HG03108 (cell line): ENCODE measurements around the gene TCERG1L.

Source experiments
- ATAC-seq: cut with Tn5 transposase; IDR thresholded peaks from one replicate; pipeline ENCODE4 v1.9.1; 2021; ENCODE audit warnings: moderate library complexity; ENCODE audit not compliant: unreplicated experiment

The TCERG1L gene

DNA sequence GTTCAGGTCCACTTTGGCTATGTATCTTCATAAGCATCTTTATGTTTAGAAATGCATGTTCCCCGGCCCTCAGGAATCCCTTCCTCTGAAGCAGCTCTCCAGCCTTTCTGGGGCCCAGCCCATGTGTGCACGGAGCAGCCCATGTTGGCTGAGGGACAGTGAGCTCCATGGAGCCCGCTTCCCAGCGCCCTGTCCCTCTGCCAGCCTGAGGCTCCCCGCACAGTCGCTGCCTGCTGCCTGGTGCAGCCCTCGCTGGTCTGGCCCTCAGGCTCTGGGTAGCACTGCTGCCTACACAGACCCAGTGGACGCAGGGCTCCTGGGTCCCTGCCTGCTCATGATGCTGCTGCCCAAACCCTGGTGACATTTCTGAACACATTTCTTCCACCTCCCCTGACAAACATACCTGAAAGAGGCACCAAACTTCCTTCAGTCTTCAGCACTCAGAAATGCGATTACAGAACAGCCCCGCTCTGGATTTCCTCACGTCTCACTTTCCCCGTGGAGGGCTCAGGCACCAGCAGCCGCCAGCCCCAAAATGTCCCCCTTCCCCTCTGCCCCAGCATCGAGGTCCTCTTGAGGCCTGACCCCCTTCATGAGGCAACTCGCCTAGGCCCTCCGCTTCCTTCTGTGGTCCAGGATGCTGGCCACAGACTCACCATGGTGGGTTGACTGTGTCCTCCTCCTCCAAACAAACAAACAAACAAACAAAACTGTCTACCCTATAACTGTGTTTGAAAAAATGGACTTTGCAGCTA lies 5.0 kb upstream of the TCERG1L start:
- no peak for ATAC-seq

GRCh38 chr10:131315344-131315743 lies 3.8 kb upstream of the TCERG1L start:
- ATAC-seq = no peak

- no peak for ATAC-seq
These were observed 3.3 kb upstream of the TCERG1L start for GRCh38 chr10:131314799-131315198.

DNA sequence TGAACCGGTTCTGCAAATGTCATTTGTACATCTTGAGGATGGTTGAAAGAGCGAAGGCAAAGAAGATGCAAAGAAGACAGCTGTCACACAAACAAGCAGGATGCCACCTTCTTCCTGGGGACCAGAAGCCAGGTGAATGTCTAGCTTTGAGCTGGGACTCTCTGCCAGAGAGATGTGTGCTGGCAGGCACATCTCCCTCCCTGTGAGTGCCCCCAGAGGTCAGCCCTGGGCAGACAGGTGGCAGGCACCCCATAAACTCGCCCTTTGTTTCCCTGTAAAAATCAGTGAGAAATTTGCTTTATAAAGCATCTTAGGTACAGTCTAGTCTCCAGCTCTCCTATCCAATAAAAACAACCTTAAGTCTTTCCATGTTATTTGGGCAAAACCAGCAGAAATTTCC lies 2.6 kb upstream of the TCERG1L start:
- ATAC-seq = no peak

DNA sequence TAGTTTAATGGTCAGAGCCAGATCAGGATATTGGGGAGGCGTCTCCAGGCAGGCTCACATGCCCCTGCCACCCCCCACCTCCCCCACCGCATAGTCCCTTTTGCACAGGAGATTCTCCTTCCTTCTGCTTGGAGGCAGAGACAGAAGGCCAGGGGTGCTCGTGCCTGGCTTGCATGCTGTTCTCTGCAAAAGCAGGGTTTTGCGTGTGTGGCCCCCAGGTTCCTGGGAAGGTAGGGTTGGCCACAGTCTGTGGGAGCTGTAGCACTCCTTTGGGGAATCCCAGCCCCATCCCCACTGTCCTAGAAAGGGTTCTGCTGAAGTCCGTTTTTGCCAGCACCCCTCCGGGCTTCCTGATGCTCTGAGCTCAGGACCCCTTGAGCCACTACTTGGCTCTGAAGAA lies 1.9 kb upstream of the TCERG1L start:
- ATAC-seq = no peak

DNA sequence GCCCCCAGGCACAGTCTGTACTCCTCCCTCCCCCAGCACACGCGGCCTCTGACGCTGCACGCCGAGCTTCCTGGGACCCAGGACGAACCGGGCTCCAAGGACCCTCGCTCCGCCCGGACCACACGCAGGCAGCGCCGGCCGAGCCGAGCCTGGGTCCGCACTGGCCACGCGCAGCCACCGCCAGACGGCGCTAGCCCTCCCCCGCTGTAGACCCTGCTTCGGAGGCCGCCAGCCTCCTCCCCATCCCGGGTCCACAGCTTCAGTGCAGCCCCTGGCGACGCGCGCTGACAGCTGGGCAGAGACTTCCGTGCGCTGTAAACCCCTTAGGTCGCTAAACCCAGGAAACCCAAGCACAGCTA lies 936 bp upstream of the TCERG1L start:
- ATAC-seq = no peak

- no peak for ATAC-seq
These were observed 190 bp downstream of the TCERG1L start for GRCh38 chr10:131311402-131311660.

GRCh38 chr10:131310551-131311401 lies 745 bp downstream of the TCERG1L start:
- ATAC-seq = no peak

GRCh38 chr10:131310142-131310541 lies 1.4 kb downstream of the TCERG1L start:
- no peak for ATAC-seq

GRCh38 chr10:131300508-131300907 lies 11.0 kb downstream of the TCERG1L start:
- no peak for ATAC-seq

DNA sequence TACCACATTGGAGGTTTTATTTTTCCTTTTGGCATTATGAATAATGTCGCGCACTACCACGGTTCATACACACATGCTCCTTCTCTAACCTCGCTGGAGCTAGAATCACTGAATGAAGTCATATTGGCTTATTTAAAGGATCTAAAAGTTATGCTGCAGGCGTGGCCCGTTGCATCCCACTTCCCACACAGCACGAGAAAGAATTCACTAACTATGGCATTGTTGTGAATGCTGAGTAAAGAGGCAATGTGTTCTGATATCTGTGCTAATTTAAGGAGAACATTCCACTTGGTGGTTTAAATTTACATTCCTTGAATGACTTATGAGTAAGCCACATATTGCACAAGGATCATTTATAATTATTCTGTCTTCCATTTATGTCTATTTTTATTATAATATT lies 20.7 kb downstream of the TCERG1L start:
- ATAC-seq = no peak

GRCh38 chr10:131288648-131289047 lies 22.9 kb downstream of the TCERG1L start:
- no peak for ATAC-seq

- ATAC-seq = no peak
These were observed 28.6 kb downstream of the TCERG1L start for GRCh38 chr10:131282961-131283360.

- no peak for ATAC-seq
These were observed 31.4 kb downstream of the TCERG1L start for GRCh38 chr10:131280101-131280500.

GRCh38 chr10:131279516-131279915 lies 32.0 kb downstream of the TCERG1L start:
- no peak for ATAC-seq

DNA sequence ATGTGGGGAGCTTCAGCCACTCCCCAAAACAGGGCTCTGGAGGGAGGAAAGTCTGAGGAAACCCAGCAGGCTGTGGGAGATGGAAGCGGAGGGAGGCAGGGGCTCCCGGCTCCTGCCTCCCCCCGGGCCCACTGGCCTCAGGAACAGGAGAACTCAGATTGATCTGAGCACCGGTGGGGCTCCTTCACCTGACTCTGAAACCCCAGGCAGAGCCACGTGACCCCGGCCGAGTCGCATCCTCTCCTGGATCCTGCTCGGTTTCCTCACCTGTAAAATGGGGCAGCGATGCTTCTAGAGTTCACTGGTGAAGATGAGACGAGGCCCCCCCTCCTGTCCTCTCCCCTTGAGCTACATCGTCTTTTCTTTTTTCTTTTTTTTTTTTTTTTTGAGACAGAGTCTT lies 33.6 kb downstream of the TCERG1L start:
- ATAC-seq = no peak

- no peak for ATAC-seq
These were observed 34.2 kb downstream of the TCERG1L start for GRCh38 chr10:131277278-131277677.

GRCh38 chr10:131275691-131276090 lies 35.8 kb downstream of the TCERG1L start:
- ATAC-seq = no peak

GRCh38 chr10:131274883-131275282 lies 36.6 kb downstream of the TCERG1L start:
- ATAC-seq = no peak

DNA sequence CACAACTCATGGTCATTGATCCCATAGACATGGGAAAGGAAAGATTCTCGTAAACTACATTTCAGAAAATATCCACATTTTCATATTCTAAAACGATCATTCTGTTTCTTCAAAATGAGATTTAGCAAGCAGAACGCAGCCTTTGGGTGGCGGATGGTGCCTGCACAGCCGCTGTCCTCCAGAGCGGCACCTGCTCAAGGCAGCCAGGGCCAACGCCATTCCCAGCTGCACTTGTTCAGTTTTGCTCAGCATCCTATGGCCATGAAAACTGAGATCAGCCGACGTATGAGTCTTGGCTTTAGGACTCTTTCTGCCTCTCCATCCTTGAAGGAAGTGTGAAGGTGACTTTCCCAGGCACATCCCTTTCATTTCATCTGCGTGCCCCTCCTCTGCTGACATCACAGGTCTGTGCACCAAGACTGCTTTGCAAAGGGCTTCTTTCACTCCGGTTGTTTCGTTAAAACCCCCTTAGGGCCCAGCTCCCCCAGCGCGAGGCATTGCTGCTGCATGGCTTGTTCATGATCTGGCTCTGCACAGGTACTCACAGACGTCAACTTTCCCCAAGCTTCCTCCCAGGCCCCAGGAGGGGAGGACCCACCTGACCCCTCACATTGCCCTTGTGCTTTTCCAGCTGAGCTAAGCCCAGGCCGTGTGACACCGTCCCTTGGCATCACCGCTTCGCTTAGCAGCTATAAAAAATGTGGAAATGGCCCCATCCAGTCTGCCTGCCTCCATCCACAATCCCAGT lies 37.2 kb downstream of the TCERG1L start:
- ATAC-seq = no peak

DNA sequence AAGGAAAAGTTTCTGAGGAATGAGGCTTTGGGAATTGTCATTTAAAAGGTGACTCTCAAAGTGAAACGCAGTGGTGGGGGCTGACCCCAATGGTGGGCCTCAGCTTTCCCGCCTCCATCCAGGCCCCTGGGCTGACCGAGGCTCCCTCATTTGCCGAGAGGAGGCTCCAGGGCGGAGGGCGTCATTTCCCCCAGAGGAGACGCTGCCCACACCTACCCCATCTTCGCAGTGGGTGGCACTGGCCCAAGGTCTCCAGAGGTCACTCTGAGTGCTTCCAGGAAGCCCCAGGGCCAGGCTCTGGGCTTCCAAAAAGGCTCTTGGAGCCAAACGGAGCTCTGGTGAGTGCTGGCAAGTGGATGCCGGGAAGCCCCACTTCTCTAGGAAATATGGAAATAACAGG lies 38.0 kb downstream of the TCERG1L start:
- ATAC-seq = no peak

- ATAC-seq = no peak
These were observed 38.5 kb downstream of the TCERG1L start for GRCh38 chr10:131272897-131273451.
